Measurements from ENCODE around the gene S100Z.

- no peak for TF ChIP-seq POLR2AphosphoS5 (IDR thresholded peaks at IDR 0.05)
- no peak for TF ChIP-seq EP300 (IDR thresholded peaks at IDR 0.05; ENCODE audit: low read depth)
Observed at GRCh38 chr5:76896196-76896595, 46.4 kb downstream of the S100Z start.
